ENCODE results near the gene PIMREG. TPM values are rescaled to one million over a fixed set of nuclear protein-coding genes. Genes with fewer than 3 reads are reported as not detected.

PIMREG gene, protein sequence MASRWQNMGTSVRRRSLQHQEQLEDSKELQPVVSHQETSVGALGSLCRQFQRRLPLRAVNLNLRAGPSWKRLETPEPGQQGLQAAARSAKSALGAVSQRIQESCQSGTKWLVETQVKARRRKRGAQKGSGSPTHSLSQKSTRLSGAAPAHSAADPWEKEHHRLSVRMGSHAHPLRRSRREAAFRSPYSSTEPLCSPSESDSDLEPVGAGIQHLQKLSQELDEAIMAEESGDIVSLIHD
- polyA plus RNA-seq (ENCODE audit: insufficient read depth in 1 of 5, insufficient read length in 5 of 5, low replicate concordance in 1 of 5): 10 to 100 TPM; 16.8 to 67.1 (median 25.1) TPM
- long read RNA-seq, donor 1, transcript PIMREG-205 (6 exons, 1,948 nt): major isoform, 5 of 5 reads
- long read RNA-seq, donor 1, partial matches to known transcripts: 0 of 5 reads
- long read RNA-seq, donor 1, other reads (novel, unspliced or antisense): 0 of 5 reads
- long read RNA-seq, donor 2, transcript PIMREG-205 (6 exons, 1,948 nt): major isoform, 9 of 9 reads
- long read RNA-seq, donor 2, partial matches to known transcripts: 0 of 9 reads
- long read RNA-seq, donor 2, other reads (novel, unspliced or antisense): 0 of 9 reads
- long read RNA-seq, donor 3, transcript PIMREG-205 (6 exons, 1,948 nt): major isoform, 5 of 6 reads
- long read RNA-seq, donor 3, partial matches to known transcripts: 0 of 6 reads
- long read RNA-seq, donor 3, other reads (novel, unspliced or antisense): 0 of 6 reads
- long read RNA-seq, donor 4, partial matches to known transcripts: 0 of 1 reads
- long read RNA-seq, donor 4, other reads (novel, unspliced or antisense): 0 of 1 reads
- long read RNA-seq, donor 5, partial matches to known transcripts: 11 of 22 reads
- long read RNA-seq, donor 5, other reads (novel, unspliced or antisense): 0 of 22 reads
- long read RNA-seq, donor 6, partial matches to known transcripts: 0 of 3 reads
- long read RNA-seq, donor 6, other reads (novel, unspliced or antisense): 0 of 3 reads
- long read RNA-seq, donor 7, partial matches to known transcripts: 0 of 3 reads
- long read RNA-seq, donor 7, other reads (novel, unspliced or antisense): 0 of 3 reads
- long read RNA-seq, donor 8, partial matches to known transcripts: 0 of 4 reads
- long read RNA-seq, donor 8, other reads (novel, unspliced or antisense): 0 of 4 reads

DNA sequence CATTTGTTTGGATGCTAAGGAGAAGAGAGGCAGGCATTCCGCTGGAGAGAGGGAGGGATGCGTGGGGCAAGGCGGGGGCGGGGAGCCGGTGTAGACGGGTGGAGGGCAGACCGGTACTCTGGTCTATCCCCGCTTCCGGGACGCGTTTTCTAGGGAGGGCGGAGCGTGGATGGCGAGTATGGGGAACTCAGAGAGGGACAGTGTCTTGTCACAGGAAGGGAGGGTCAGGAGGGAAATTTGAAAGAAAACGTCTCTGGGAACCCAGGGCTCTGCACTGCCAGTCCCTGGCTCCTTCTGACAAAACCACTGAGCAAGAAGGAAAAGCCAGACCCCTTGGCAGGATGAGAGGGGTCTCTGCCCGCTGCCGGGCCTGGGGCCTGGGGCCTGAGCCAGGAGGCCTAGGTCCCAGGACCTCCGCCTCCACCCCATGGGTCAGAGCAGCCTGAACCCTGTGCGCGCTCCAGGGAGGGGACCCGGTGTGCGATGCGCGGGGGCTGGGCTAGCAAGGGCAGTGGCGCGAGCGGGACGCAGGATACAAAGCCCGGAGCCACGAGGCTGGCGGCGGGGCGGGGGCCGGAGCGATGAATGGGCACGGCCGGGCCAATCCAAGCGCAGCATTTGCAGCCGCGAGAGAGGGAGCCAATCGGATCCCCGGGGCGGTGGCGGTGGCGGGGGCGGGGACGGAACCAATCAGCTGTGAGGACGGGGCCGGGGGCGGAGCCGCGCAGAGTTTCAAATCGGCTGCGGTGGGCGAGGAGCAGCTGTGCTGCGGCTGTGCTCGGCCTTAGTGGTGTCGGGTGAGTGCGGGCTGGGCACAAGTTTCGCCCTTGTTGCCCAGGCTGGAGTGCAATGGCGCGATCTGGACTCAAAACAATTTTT, at the start of gene PIMREG:
Gene PIMREG (plus strand): TSS at position 764 of the 879 bp plus-strand sequence. CDS start 656 bp downstream, outside the sequence.
- DNase-seq: peak; percentile 93 to 97

DNA sequence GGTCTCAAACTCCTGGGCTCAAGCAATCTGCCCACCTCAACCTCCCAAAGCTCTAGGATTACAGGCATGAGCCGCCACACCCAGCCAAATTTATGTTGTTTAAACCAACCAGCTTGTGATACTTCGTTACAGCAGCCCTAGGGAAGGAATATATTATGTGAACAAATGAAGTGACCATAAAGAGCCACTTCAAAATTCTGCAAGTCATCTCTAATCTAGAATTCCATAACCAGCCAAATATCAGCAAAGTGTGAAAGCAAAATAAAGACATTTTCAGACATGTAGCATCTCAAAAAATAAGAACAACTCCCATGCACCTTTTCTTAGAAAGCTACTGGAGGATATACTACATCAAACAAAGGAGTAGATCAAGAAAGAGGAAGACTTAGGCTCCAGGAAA, 45.3 kb upstream of the PIMREG start:
- DNase-seq: no peak

DNA sequence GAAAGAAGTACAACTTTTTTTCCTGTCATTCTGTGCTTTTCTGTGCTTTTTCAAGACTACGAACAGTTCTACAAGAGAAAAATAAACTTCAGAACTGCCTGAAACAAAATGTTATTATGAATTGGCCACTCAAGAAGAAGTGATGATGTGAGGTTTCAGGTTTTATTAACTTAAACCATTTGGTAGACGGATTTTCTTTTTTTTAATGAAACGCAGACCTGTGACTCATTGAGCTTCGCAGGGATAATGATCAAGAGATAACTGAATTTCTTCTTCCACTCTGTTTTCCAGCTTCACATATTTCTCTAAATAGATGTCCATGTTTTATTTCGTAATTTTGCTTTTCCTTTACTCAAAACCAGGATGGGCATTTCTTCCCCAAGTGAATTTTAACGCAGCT, 42.0 kb upstream of the PIMREG start:
- DNase-seq: no peak

DNA sequence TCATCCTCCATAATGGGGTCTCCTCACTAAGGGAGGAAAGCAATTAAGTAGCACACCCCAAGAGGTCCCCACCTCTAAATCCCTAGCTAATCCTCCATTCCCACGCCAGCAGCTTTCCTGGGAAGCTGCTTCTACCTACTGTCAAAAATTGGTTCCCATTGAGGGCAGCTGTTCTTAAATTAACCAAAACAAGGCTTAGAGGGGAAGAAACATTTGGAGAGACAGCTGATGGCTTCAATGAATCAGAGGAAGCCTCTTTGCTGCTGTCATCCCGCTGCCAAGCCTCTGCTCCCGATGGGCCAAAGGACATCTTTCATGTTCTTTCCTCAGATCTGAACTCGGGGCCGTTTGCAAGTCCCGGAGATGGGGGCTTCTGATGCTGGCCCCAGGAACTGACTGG, 36.0 kb upstream of the PIMREG start:
- no peak for DNase-seq

DNA sequence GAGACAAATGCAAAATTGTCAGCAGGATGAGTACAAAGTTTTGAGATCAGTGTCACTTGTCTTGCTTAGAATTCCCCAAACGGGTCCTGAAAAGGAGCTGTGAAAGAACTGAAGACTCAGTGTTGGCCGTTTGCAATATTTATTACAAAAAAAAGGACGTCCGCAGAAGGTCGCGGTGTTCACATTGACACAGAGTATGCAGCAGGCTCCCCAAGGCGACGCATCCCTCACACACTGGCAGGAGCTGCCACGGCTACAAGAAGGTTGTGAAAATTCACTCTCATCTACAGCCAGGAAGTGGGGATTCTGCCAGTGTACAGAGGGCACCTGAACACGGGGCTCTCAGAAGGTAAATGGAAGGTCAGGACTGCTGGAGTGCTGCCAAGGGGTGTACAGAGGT, 35.5 kb upstream of the PIMREG start:
- DNase-seq: no peak

DNA sequence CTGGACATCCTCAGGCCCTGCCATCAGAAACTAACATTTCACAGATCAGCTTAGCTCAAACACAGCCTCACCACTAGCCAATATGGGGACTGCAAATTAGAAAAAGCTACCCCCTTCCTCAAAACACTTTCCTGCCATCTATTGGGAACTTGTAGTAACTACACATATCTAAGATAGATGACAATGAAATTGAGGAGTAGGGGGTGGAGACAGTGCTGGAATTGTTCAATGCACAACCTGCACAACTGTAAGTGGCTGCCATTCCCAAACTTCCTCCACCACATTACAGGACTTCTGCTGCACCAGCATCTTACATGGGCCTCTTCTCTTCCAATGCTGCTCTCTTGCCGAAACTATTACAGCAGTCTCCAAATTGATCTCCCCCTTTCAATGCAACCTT, 31.2 kb upstream of the PIMREG start:
- DNase-seq: no peak

DNA sequence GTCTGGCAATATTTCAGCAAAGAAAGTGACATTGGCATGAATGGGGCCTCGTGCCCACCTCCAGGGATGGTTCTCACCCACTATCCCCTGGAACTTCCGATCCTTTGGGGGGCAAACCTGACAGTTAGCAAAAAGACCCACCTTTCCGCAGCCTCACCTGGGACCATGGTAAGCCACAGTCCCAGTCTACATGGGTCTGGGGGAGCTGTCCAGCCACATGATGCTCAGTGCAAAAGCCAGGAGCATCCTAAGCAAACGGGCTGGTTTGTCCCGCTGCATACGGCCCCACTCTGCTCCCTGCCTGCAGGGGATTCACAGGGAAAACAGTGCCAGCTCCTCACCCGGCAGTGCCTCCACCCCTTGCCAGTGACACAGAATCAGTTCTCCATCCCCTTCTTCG, 28.6 kb upstream of the PIMREG start:
- DNase-seq: no peak

DNA sequence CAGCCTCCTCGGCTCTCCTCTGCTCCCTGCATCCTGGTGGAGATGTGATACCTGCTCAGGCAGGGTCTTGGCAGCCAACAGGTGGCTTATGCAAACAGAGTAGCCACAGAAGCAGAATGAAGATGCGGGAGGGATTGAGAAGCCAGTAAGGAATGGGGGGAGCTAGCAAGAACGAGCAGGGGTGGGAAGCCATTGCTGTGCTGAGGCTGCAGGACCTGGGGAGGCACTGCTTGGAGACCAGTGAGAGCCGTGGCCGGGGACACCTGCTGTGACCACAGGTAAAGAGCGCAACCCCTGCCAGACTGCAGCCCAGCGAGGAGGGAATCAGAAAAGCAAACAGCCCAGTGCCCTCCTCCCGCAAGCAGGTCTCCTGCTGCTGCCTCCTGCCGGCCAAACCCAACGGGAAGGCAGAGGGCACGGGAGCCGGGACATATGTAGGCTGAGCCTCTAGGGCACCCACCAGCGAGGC, 24.0 kb upstream of the PIMREG start:
- DNase-seq: no peak

DNA sequence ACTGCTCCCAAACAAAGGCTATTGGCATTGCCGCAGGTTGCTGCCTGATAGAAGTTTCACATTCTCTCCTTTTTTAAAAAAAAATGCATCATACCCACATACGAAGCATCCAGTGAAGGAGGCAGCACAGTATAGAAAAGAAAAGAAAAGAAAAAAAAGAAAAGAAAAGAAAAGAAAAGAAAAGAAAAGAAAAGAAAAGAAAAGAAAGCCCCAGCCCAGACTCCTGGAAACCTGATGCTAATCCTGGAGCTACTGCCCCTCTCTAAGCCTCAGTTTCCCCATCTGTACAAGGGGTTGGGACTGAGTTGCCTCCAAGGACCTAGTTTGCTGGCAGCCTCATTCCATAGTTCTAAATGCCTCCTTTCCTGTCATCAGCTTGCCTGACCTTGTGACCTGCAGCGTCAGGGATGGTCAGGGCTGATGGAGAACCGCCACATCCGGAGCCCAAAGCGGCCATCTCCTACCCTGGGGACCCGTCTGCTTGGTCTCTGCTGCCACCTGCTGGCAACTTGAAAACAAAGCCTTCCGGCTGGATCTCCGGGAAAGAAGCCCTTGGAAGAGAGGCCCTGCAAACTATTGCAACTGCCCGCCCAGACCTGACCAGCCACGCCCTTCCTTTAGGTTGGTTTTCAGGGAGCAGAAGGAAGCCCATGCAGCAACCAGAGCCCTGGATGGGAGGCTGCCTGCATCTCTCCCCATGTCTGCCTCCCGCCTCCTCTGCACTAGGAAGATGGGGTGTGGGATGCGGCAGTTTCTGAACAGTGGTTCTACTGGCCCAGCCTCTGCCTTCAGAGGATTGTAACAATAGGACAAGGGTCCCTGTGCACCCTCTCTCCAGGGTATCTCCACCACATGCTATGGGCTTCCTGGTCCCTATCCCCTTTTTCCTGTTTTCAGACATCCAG, 22.3 kb upstream of the PIMREG start:
- peak; percentile 45 to 64 for DNase-seq

DNA sequence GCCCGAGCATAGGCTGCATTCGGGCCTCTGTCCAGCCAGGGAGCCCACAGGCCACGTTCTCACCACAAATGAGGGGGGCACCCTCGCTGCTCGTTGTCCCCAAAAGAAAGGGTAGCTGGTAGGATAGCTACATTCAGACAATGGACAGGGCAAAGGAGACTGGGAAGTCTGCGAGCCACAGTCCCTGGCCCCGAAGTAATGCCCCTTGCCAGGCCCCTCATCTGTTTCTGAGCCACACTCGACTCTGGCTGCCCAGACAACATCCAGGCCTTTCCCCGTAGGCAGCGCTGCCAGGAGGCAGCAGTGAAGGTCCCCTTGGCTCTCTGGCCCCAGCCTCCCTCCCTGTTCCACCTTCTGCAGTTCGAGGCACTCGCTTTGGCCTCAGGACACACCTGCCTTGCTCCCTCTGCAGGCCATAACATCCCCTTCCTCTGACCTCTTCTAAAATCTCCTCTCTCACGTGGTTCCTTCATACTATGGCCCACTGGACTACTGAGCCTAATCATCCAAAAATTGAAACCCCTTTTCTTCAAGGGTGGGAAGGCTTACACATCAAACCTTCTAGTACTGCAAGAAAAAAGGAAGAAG, 21.5 kb upstream of the PIMREG start:
- DNase-seq: no peak

DNA sequence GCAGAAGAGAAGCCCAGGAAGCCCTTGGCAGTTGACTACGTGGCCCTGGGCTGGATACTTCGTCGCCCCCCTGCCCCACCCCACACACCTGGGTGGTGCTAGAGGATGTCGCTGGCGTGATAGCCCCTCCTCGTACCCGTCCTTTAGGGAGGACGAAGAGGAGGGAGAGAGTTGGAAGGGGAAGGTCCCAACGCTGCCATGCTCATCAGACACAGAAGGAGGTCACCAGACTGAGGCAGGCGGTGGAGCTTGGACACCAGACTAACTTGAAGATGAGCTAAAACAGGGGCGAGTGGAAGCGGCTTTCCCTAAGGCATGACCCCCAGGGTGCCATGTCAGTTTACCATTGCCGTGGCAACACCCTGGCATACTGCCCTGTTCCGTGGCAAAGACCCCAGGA, 20.3 kb upstream of the PIMREG start:
- DNase-seq: no peak

DNA sequence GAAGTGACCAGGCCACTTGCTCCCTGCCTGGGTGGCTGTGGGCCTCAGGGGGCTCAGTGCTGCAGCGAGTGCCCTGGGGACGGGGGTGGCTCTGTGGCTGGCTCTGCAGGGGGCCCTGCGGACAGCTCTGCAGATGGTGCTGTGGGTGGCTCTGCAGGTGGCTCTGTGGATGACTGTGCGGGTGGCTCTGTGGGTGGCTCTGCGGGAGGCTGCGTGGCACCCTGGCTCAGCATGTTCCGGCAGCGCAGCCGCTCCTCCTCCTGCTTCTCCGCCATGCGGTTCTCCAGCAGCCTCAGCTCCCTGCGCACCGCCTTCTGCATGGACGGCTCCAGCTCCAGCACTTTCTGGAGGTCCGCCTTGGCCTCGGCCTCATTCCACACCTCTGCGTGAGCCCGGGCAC, 18.8 kb upstream of the PIMREG start:
- no peak for DNase-seq

DNA sequence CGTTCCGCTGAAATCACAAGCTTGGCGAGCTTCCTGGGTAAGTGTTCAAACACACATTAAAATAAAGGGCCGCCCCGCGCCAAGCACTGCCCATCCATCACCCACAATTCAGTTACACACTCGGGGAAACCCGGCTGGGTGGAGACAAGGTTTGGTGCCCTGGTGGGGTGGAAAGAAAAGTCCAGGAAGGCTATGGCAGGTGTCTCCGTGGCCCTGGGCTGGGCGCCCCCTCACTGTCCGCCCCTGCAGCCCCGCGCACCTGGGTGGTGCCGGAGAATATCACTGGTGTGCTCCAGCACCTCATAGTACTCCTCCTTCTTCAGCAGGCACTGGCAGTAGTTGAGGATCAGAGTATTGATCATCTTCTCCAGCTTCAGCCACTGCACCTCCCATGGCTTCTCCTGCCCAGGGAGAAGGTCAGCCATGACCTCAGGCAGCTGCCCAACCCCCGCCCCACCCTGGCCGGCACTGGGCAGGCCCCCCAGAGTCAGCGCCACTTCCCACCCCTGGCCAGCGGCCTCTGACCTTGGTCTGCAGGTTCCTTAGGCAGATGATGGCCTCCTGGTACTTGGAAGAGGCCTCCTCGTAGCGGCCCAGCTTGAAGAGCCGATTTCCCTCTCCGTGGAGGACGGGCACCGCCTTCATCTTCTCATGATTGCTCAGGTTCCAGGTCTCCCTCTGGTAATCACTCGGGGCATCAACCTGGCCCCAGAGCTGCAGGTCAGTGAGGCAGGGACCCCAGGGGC, 17.7 kb upstream of the PIMREG start:
- no peak for DNase-seq

DNA sequence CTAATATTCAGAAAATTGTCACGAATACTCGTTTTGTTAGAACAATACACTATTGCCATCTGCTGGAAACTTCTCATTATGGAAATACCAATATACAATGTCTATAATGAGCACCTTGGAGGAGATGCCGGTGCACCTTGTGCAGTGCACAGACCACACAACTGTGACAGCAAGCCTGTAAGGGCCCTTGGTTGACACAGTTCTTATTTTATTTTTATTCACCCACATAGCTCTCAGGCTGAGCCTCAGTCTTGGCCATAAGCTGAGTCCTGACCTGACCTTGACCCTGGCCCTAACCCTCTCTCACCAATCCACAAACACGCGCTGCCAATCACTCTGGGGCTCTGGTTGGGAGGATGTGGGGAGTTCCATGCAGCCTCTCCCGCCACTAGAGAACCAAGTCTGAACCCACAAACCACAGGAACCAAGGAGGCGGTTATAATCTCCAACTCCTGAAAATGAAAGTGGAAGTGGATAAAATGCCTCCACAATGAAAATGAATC, 16.9 kb upstream of the PIMREG start:
- no peak for DNase-seq

DNA sequence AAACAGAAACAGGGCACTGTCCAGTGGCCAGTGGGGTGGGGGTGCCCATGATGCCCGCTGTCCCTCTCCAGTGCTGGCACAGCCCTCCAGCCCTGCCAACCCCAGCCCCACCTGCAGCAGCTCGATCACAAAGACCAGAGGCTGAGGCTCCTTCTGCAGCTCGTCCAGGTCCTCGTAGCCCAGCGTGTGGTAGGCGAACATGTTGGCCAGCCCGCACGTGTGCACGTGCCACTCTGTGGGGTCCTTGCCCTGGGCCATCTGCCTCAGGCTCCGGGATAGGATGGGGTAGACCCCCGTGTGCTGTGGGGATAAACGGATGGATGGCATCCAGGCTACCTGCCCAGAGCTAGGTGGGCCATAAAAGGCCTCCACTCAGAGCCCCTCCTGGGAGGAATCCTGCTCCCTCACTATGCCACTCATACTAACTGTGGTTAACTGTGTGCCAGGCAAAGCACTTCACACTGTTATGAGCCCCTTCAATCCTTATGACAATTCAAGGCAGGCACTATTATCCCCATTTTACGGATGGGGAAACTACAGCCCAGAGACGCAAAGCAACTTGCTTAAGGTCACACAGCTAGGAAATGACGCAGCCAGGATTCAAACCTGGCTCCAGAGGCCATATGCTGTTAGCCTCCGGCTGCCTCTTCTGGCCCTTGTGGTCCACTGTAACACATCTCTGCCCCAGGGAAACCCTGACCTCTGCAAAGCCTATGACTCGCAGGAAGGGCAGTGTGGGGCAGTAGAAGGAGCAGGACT, 15.9 kb upstream of the PIMREG start:
- no peak for DNase-seq

DNA sequence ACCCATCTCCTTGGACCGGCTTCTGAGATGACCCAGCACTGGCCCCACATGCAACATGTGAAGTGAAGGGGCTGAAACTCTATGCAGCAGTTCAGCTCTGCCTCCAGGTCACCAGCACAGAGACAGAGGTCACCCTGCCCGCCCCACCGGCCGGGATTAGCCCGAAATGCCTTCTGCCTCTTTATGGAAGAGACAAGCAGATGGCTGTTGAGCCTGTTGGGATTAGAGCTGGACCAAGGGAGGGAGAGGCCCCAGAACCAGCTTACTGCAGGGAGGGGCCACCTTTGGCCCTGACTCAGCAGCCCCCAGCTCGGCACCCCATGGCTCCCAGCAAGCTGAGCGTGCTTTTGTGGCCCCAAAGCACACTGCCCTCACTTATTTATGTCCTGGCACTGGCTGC, 15.0 kb upstream of the PIMREG start:
- no peak for DNase-seq

DNA sequence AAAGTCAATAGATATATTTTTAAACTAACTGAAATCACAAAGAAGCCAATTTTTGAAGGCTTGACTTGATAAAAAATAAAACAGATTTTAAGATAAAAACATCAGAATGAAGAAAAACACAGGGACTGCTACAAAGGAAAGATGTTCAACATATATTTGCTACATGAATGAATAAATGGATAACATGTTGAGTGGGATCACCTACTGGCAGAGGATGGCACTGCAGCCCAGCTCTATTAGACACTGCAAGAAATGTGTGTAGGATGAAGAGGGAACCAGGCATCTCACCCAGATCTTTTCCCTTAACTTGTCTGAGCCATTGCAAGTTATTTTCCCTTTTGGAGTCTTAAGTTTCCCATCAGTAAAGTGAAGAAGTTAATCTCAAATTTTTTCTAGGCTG, 13.5 kb upstream of the PIMREG start:
- DNase-seq: no peak

DNA sequence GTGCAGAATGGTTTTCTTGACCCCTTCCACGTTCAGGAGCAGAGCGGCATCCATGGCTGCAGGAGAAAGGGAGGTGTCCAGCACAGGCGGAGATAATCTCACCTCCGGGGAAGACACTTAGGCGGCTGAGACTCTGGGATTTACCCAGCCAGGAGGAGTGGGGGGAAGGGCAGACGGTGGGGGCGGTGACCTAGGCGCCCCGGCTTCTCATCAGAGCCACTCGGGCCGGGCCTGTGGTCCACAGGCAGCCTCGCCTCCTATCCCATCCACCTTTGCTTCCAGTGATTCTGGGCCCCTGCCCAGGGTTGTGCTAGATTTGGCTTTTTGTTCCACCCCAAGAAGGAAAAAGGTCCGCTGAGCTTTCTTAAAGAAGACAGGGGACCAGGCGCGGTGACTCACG, 9.2 kb upstream of the PIMREG start, which contains the start of gene AIPL1:
Gene AIPL1 (minus strand): TSS at position 71 of the 400 bp plus-strand sequence. CDS start 17 bp downstream, at position 54.
- no peak for DNase-seq

All from right lung (tissue), 10 donors.